Endothelial cell (in vitro differentiated cells): ENCODE measurements around the gene FAM241A. TPM values are rescaled to one million over a fixed set of nuclear protein-coding genes. Genes with fewer than 3 reads are reported as not detected.
A peak's percentile ranks its signal among the peaks of the same experiment; 100 is the strongest.
"Not testable (repeated sequence)": the region's sequence is repeated elsewhere in the genome, so short reads cannot be mapped to it uniquely, and the experiment has no call there.

Experiments
- DNase-seq: peaks from one replicate; pipeline ENCODE4 v3.0.0; 2021; ENCODE audit warnings: low spot score
- H3K27ac Mint-ChIP-seq: one replicate; pipeline ENCODE4 v1.8.0; 2021; ENCODE audit warnings: mixed read lengths, inconsistent platforms; ENCODE audit not compliant: unreplicated experiment
- H3K27me3 Mint-ChIP-seq: one replicate; pipeline ENCODE4 v1.8.0; 2021; ENCODE audit warnings: mild to moderate bottlenecking, moderate library complexity, mixed read lengths, inconsistent platforms; ENCODE audit not compliant: unreplicated experiment
- H3K36me3 Mint-ChIP-seq: one replicate; pipeline ENCODE4 v1.8.0; 2021; ENCODE audit warnings: mild to moderate bottlenecking, low read depth, mixed read lengths, inconsistent platforms; ENCODE audit not compliant: unreplicated experiment
- H3K4me1 Mint-ChIP-seq: one replicate; pipeline ENCODE4 v1.8.0; 2021; ENCODE audit warnings: mild to moderate bottlenecking, mixed read lengths, inconsistent platforms; ENCODE audit not compliant: unreplicated experiment
- H3K4me3 Mint-ChIP-seq: one replicate; pipeline ENCODE4 v1.8.0; 2021; ENCODE audit warnings: mild to moderate bottlenecking, mixed read lengths, inconsistent platforms; ENCODE audit not compliant: unreplicated experiment
- H3K9me3 Mint-ChIP-seq: one replicate; pipeline ENCODE4 v1.8.0; 2021; ENCODE audit warnings: mixed read lengths, inconsistent platforms; ENCODE audit not compliant: unreplicated experiment
- total RNA-seq: library from RNA; stranded (reverse); fragmentation: NEBNext Ultra II Directional; extraction: Animal tissue kit (Norgen Biotek cat#: 25700); gene quantifications from one replicate; pipeline ENCODE4 v1.2.1, GENCODE V29; 2021; ENCODE audit not compliant: unreplicated experiment
- TF ChIP-seq, protein P1 (sequence below): fragments of 200-600 bp; sonication (generic); IDR thresholded peaks from one replicate; pipeline ENCODE4 v1.5.0; 2021; ENCODE audit warnings: antibody characterized with exemption; ENCODE audit not compliant: unreplicated experiment

The FAM241A gene
- total RNA-seq, 1 donor from 2014 or later: 15.6 TPM

- Mint-ChIP-seq H3K4me3 (no peak overlapping the region), H3K27me3 (peaks cover 1% of the 10 kb centered on the region)
- TF ChIP-seq, protein P1, sequence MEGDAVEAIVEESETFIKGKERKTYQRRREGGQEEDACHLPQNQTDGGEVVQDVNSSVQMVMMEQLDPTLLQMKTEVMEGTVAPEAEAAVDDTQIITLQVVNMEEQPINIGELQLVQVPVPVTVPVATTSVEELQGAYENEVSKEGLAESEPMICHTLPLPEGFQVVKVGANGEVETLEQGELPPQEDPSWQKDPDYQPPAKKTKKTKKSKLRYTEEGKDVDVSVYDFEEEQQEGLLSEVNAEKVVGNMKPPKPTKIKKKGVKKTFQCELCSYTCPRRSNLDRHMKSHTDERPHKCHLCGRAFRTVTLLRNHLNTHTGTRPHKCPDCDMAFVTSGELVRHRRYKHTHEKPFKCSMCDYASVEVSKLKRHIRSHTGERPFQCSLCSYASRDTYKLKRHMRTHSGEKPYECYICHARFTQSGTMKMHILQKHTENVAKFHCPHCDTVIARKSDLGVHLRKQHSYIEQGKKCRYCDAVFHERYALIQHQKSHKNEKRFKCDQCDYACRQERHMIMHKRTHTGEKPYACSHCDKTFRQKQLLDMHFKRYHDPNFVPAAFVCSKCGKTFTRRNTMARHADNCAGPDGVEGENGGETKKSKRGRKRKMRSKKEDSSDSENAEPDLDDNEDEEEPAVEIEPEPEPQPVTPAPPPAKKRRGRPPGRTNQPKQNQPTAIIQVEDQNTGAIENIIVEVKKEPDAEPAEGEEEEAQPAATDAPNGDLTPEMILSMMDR: no peak
These were observed 26.9 kb downstream of the FAM241A start for GRCh38 chr4:112172180-112172579.

GRCh38 chr4:112173593-112174558 lies 28.6 kb downstream of the FAM241A start:
- Mint-ChIP-seq H3K4me1 (no peaks in the 10 kb centered on the region), H3K36me3 (peaks cover 5% of the 10 kb centered on the region), H3K4me3 (no peak overlapping the region), H3K27me3 (peaks cover 1% of the 10 kb centered on the region), H3K9me3 (no peaks in the 10 kb centered on the region), H3K27ac (no peak overlapping the region)
- TF ChIP-seq, protein P1: no peak
- no peak for DNase-seq

More at GRCh38 chr4:112172180-112172579, 26.9 kb downstream of the FAM241A start:
- no peaks in the 10 kb centered on the region for H3K4me1 Mint-ChIP-seq
- H3K36me3 Mint-ChIP-seq: peaks cover 5% of the 10 kb centered on the region
- H3K27ac Mint-ChIP-seq: no peak overlapping the region
- no peaks in the 10 kb centered on the region for H3K9me3 Mint-ChIP-seq
- no peak for DNase-seq

- Mint-ChIP-seq H3K9me3 (no peaks in the 10 kb centered on the region), H3K27me3 (peaks cover 1% of the 10 kb centered on the region), H3K4me1 (no peaks in the 10 kb centered on the region), H3K4me3 (no peak overlapping the region), H3K36me3 (peaks cover 9% of the 10 kb centered on the region), H3K27ac (no peak overlapping the region)
- TF ChIP-seq, protein P1: no peak
- no peak for DNase-seq
These were observed 30.6 kb downstream of the FAM241A start for GRCh38 chr4:112175840-112176239.

GRCh38 chr4:112176596-112176995 lies 31.3 kb downstream of the FAM241A start:
- no peak for DNase-seq
- Mint-ChIP-seq H3K36me3 (peaks cover 15% of the 10 kb centered on the region), H3K27ac (no peak overlapping the region), H3K27me3 (no peaks in the 10 kb centered on the region), H3K4me1 (peaks cover 3% of the 10 kb centered on the region), H3K4me3 (no peak overlapping the region), H3K9me3 (no peaks in the 10 kb centered on the region)
- TF ChIP-seq, protein P1: no peak

DNA sequence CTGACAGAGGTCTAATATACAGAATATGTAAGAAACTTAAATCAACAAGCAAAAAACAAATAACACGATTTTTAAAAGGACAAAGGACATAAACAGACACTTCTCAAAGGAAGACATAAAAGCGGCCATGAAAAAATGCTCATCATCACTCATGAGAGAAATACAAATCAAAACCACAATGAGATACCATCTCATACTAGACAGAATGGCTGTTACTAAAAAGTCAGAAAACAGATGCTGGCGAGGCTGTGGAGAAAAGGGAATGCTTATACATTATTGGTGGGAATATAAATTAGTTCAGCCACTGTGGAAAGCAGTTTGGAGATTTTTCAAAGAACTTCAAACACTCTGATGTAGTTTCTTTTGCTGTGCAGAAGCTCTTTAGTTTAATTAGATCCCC lies 33.5 kb downstream of the FAM241A start:
- H3K27me3 Mint-ChIP-seq, DNase-seq, H3K27ac Mint-ChIP-seq, H3K9me3 Mint-ChIP-seq: not testable (repeated sequence)
- Mint-ChIP-seq H3K4me1 (peaks cover 15% of the 10 kb centered on the region), H3K4me3 (peak overlapping the region; percentile 40), H3K36me3 (peaks cover 20% of the 10 kb centered on the region)
